ENCODE measurements around the gene B4GALNT4.
A peak's percentile ranks its signal among the peaks of the same experiment; 100 is the strongest.

DNA sequence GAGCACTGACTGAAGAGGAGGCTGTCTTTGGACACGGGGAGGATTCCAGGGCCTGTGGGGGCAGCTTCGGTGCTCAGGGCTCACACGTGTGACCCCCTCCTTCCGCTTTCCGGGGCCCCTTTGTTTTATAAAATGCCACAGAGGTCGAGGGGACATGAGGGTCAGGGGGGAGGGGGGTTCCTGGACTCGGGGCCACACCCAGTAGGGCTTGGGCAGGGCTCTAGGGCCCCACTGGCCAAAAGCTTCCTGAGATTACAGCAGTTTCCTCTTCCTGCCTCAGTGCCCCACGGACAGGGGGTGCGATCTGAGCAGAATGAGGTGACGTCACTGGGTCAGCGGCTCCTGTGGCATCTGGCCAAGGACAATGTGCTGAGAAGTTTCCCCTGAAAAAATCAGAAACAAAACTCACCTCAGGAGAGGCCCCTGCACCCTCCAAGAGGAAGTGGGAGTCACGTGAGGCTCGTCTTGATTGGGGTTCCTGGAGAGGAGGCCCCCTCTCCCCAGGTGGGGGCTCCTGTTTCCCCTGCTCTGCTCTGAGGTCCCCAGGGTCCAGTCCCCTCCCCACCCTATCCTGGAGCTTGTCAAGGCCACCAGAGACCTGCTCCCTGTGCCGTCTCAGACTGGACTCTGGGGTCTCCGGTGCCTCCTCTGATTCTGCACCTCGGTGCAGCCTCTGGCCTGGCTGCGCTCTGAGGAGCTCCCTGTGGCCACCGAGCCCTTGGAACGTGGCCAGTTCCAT is 42.3 kb upstream of the B4GALNT4 start:
- peak; percentile 42 for TF ChIP-seq YY1 (IDR thresholded peaks at IDR 0.05)
- no peak for TF ChIP-seq CTCF (IDR thresholded peaks at IDR 0.05; ENCODE audit: low read depth, low read length, missing input control)
- TF ChIP-seq TAF1 (conservative IDR thresholded peaks at IDR 0.05): no peak
- no peak for TF ChIP-seq MAX (IDR thresholded peaks at IDR 0.05)
- TF ChIP-seq REST (IDR thresholded peaks at IDR 0.05): peak; percentile 21
- no peak for TF ChIP-seq GABPA (IDR thresholded peaks at IDR 0.05 in 1 of 2, conservative IDR thresholded peaks at IDR 0.05 in 1 of 2)
